Dermis microvascular lymphatic vessel endothelial cell (primary cell): Measurements from ENCODE around the gene EPHB2. TPM values are rescaled to one million over a fixed set of nuclear protein-coding genes. Genes with fewer than 3 reads are reported as not detected.
"Not testable (repeated sequence)": the region's sequence is repeated elsewhere in the genome, so short reads cannot be mapped to it uniquely, and the experiment has no call there.

Experiments
- DNase-seq, 2 donors: peaks; one replicate each; pipeline versions ENCODE4 v3.0.0 to v3.0.0-alpha.2; 2010; ENCODE audit warnings: low read depth in 2 of 2
- total RNA-seq: library from RNA; depleted of rRNA; stranded (reverse); fragments of >200 nt; gene quantifications from 2 replicates; pipeline ENCODE4 v1.2.1, GENCODE V29; 2014

The EPHB2 gene
- total RNA-seq, 1 donor from 2014 or later = 26.6 TPM

GRCh38 chr1:22833699-22834098, 123.1 kb downstream of the EPHB2 start:
- no peak for DNase-seq

DNA sequence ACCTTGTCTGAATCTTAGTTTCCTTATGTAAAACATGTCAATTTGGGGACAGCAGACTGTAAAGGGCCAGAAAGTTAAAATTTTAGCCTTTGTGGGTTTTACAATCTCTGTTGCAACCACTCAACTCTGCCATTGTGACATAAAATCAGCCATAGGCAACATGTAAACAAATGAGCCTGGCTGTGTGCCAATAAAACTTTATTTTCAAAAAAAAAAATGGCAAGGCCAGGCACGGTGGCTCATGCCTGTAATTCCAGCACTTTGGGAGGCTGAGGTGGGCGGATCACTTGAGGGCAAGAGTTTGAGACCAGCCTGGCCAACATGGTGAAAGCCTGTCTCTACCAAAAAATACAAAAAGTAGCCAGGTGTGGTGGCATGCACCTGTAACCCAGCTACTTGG, 123.8 kb downstream of the EPHB2 start:
- DNase-seq = peak; percentile 12 to 47

DNA sequence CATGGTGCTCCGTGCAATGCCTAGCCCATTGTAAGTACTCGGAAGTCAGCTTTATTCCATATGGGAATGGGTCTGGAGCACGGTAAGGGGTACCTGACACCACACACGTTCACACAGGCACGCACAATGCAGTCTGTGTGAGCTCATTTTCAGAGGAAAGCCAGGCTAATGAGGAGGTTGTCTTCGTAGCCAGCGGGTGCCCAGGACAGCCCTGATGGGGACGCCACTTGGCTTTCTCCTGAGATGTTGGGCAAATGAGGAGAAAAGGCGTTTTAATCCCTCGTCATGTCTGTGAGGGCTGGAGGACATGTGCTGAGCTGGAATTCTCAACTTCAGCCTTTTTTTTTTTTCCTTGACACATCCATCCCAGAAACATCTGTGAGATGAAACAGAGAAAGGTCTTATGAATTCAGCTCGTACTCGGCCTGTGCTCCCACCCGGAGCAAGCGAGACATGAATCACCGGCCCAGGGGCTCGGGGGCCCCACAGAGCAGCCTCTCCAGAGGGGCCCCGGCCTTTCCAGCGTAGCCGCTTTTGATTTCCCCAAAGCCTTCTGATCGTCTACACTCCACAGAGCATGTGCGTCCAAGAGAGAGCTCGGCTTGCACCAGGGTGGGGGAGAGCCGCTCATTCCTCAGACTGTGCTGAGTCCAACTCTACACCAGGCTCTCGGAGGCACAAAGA, 125.1 kb downstream of the EPHB2 start:
- DNase-seq = no peak

- DNase-seq = no peak
Observed at GRCh38 chr1:22836850-22837249, 126.2 kb downstream of the EPHB2 start.

DNA sequence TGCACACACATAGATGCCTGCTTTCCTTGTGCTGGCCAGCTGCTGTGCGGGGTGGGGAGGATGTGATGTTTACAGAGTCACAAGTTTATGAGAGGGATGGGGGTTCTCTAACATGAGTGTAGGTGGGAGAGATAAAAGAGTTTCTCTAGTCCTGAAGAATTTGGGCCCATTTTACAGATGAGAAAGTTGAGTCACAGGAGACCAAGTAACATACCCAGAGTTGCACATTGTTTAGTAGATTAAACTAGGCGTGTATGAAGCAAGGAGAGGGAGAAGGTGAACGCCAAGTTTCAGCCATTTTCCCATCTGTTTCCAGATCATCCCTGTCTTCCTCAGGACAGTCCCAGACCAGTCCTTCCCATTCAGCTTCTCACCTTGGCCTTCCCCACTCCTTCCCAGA, 126.7 kb downstream of the EPHB2 start:
- no peak for DNase-seq

- no peak for DNase-seq
Observed at GRCh38 chr1:22838965-22839364, 128.3 kb downstream of the EPHB2 start.

DNA sequence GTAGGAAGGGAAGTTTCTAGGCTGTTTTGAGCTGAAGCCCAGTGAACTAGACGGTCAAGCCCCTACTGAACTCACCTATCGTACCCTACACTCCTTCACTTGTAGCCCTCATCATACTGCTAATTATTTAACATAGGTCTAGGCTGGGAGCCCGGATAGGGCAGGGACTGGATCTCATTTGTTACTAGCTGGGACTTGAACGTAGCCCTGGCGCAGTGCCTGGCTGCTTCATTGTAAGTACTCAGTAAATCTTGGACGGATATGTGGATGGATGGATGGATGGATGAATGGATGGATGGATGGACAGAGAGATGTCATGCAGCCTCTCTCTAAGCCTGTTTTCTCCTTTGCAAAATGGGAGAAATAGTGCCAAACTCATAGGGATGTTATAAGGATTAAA, 129.2 kb downstream of the EPHB2 start:
- DNase-seq = no peak

DNA sequence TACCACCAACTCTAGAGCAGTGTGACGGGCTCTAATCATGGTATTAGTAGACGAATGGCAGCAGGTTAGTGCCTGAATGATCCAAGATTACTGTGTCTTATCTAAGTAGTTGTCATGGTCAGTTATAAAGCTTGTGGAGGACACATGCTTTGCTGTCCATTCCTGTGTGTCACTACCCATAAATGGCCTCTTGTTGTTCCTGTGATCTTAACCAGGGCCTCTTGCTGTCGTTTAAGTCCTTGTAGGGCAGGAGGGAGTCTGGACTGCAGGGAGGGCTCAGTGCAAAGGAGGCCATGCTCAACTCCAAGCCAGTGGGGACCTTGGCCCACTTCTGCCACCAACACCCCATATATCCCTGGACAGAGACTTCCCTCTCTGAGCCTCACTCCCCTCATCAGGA, 130.5 kb downstream of the EPHB2 start:
- DNase-seq = no peak

DNA sequence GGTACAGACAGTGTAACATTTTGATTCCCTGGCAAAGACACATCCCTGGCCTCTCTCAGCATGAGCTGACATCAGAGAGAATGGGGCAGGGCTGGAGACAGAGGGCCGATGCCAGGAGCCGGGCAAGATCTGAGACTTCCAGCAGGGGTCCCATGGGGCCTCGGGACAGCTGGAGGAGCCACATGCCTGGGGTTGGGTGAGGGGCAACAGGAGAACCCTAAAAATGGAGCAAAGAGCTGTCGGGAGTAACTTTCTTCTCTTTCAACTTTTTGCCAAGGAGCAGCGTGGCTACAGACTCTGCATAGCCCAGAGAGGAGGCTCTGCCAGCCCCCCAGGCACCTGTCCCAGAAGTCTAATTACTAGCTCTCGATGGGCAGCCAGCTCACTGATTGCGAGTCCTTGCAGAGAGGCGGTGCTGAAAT, 131.2 kb downstream of the EPHB2 start:
- no peak for DNase-seq

DNA sequence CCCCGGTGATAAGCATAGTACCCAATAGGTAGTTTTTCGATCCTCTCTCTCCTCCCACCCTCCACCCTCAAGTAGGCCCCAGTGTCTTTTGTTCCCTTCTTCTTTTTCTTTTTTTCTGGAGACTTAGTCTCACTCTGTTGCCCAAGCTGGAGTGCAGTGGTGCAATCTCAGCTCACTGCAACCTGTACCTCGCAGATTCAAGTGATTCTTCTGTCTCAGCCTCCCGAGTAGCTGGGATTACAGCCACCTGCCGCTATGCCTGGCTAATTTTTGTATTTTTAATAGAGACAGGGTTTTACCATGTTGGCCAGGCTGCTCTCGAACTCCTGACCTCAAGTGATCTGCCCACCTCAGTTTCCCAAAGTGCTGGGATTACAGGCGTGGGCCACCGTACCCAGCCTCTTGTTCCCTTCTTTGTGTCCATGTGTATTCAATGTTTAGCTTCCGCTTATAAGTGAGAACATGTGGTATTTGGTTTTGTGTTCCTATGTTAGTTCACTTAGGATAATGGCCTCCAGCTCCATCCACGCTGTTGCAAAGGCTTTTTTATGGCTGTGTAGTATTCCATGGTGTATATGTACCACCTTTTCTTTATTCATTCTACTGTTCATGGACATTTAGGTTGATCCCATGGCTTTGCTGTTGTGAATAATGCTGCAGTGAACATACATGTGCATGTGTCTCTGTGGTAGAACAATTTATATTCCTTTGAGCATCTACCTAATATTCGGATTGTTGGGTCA, 133.0 kb downstream of the EPHB2 start:
- not testable (repeated sequence) for DNase-seq

GRCh38 chr1:22844621-22845020, 134.0 kb downstream of the EPHB2 start:
- DNase-seq = no peak

GRCh38 chr1:22845398-22845935, 134.8 kb downstream of the EPHB2 start:
- DNase-seq = no peak

DNA sequence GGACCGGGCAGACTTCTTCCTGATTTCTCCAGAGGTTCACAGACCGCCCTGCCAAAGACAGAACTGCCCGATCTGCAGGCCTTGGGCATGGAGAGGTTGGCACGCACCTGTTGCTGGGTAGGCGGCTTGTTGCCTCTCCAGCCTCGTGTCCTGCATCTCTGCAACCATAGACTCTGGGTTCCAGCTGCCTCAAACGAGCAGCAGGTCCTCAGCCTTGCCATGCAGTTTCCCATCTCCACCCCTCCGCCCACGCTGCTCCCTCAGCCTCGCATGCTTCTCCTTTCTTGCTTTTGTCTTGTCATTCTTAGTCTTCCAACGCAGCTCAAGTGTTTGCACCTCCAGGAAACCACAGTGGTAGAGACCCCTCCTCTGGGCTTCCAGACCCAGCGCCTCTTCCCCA, 135.8 kb downstream of the EPHB2 start:
- DNase-seq = no peak

DNA sequence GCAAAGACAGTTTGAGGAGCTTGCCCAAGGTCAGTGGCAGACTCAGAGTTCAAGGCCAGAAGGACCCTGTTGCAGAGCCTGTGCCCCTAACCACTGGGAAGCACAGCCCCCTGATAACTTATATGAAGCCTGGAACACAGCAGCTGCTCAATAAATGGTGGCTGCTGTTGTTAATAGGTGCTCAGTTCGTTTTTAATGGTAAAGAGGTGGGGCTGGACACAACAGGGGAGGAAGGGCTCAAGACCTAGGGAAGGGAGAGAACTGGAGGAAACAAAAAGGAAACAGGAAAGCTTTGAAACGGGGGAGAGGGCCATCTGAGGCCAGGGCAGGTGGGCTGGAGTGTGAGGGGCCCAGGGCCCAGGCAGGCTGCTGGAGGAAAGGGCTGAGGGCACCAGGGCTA, 136.6 kb downstream of the EPHB2 start:
- DNase-seq = no peak

DNA sequence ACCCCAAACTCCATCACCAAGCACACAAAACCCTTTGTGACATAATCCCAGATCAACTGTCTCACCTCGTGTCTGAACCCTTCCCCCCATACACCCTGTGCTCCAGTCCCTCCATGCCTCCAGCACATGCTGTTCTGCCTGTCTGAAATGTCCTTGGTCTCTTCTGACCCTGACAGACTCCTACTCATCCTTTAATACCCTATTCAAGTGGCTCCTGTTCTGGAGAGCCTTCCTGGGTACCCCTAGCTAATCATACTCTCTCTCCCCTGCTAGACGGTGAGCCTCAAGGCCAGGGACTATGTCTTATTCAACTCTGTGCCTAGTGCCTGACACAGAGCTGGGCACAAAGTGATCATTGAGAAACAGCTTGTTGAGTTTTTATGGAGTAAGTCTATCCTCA, 137.1 kb downstream of the EPHB2 start:
- DNase-seq = no peak

DNA sequence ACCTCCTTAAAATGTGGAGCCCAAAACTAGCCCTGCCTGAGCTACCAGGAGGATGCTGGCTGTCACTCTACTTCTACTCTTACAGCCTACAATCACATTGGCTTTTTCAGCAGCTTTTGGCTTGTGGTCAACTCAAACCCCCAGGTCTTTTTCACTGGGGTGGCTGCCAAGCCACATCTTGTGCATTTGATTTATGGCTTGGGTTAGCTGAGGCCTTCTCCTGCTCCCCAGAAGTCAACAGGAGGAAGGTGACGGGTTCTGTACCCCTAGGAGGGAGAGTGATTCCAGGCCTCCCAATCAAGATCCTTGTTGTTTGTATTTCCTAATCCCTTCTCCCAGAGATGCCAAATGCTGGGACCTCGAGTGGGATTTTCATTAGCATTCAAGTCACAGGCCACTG, 137.8 kb downstream of the EPHB2 start:
- no peak for DNase-seq

- no peak for DNase-seq
Observed at GRCh38 chr1:22849770-22850169, 139.1 kb downstream of the EPHB2 start.

DNA sequence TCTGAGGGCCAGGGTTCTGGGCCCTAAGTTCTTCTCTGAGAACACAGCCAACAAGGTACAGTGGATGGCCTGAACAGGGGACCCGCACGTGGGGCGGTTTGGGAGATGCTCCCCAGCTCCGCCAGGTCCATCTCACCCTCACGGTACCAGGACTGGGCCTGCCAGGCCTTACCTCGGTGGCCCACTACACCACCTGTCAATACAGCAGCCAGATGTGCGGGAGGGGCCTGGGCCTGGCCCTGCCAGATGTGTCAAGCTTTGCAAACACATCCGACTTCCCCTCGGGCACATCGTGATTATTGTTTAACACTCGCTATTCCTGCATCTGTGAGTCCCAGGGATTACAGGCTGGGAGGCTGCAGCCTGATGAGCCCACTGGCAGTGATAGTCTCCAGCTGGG, 139.6 kb downstream of the EPHB2 start:
- no peak for DNase-seq

GRCh38 chr1:22850681-22851080, 140.0 kb downstream of the EPHB2 start:
- DNase-seq = peak; percentile 40 to 81

GRCh38 chr1:22851517-22851916, 140.9 kb downstream of the EPHB2 start:
- DNase-seq = no peak

GRCh38 chr1:22852144-22852655, 141.6 kb downstream of the EPHB2 start:
- DNase-seq = no peak

- DNase-seq = no peak
Observed at GRCh38 chr1:22853651-22854185, 143.1 kb downstream of the EPHB2 start.
